Ammon's horn (tissue), 1 donor: ENCODE data around the gene PLEKHA4.
A peak's percentile ranks its signal among the peaks of the same experiment; 100 is the strongest.
"Not testable (repeated sequence)": the region's sequence is repeated elsewhere in the genome, so short reads cannot be mapped to it uniquely, and the experiment has no call there.

Experiments
- DNase-seq: peaks from one replicate; pipeline ENCODE4 v3.0.0-alpha.2; 2016; ENCODE audit warnings: low spot score

The PLEKHA4 gene

DNA sequence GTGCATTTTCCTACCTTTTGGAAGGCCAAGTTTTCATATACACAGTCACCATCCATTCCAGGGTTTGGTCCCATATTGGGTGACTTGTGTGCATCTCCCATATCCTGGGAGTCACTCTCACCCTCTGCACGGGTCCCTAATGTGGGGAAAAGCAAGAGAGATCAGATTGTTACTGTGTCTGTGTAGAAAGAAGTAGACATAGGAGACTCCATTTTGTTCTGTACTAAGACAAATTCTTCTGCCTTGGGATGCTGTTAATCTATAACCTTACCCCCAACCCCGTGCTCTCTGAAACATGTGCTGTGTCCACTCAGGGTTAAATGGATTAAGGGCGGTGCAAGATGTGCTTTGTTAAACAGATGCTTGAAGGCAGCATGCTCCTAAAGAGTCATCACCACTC lies 21.1 kb upstream of the PLEKHA4 start:
- not testable (repeated sequence) for DNase-seq

- no peak for DNase-seq
Measured at GRCh38 chr19:48887861-48888612, 19.6 kb upstream of the PLEKHA4 start.

DNA sequence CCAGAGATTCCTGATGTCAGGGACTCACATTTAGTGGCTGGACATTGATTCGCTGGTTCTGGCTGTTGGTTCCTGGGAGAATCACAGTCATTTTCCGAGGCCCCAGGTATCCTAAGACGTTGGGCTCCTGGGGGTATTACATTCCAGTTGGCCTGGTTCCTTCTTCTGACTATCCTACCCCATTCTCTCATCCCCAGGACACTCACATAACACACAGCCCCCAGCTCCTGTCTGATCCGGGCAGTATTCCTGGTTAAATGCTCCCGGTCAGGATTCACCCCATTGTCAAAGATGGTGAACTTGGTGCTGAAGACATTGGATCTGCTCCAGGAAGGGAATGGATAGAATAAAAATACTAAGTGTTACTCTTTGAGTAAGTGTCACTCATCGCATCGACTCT lies 15.3 kb upstream of the PLEKHA4 start:
- DNase-seq: no peak

DNA sequence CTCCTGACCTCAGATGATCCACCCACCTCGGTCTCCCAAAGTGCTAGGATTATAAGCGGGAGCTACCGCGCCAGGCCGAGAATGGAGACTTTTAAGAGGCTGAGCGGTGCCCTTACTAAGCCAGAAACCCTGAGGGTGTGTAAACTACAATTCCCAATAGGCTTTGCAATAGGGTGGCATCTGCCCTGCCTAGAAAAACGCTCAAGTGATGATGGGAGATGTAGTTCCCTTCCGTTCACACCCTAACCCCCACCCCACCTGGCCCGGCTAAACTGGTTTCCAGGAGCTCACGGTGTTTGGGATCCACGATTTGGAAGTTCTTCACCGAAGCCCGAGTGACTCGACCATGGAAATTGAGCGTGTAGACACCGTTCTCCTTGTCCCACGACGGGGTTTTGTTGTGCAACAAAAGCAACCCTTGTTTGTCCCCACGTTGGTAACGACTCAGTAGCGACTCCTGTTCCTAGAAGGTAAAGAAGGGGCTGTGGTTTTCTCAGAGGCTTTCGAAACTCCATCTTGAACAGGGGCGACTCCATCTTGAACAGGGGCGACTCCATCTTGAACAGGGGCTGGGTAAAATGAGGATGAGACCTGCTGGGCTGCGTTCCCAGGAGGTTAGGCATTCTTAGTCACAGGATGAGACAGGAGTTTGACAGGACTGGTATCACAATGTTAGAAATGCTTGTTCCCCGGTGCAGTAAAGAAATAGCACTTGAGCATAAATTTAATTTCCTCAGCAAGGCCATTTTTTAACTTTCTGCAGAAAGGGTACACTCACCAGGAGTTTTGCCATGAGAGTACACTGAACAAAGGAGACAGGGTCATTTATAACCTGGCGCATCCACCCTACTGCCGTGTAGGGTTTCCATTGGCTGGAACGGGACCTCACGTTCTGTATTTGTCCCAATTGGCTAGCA lies 13.6 kb upstream of the PLEKHA4 start:
- peak; percentile 49 for DNase-seq

DNA sequence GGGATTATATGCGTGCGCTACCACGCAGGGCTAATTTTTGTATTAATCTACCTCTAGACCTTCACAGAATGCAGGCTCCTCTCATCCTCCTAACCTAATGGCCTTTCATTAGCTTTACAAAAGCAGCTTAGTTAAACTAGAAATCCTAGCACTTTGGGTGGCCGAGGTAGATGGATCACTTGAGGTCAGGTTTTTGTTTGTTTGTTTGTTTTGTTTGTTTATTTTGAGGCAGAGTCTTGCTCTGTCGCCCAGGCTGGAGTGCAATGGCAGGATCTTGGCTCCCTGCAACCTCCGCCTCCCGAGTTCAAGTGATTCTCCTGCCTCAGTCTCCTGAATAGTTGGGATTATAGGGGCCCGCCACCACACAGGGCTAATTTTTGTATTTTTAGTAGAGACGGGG lies 11.3 kb upstream of the PLEKHA4 start:
- not testable (repeated sequence) for DNase-seq

GRCh38 chr19:48879025-48879637 lies 10.7 kb upstream of the PLEKHA4 start:
- DNase-seq: no peak

- no peak for DNase-seq
Measured at GRCh38 chr19:48878196-48879024, 10.0 kb upstream of the PLEKHA4 start.

DNA sequence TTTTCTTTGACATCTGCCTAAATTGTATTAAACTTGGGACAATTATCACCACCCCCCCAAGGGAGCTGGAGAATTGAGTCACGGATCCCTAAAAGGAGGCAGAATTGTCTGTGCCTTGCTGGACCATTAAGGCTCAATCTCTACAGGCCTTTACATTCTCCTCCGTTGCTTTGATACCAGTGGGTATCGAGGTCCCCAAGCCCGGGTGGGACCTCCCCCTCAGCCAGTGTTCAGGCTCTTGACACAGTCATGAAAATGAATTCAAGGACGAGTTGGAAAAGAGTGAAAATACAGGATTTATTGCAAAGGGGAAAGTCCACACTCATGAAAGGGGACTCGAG lies 9.4 kb upstream of the PLEKHA4 start:
- DNase-seq: no peak

DNA sequence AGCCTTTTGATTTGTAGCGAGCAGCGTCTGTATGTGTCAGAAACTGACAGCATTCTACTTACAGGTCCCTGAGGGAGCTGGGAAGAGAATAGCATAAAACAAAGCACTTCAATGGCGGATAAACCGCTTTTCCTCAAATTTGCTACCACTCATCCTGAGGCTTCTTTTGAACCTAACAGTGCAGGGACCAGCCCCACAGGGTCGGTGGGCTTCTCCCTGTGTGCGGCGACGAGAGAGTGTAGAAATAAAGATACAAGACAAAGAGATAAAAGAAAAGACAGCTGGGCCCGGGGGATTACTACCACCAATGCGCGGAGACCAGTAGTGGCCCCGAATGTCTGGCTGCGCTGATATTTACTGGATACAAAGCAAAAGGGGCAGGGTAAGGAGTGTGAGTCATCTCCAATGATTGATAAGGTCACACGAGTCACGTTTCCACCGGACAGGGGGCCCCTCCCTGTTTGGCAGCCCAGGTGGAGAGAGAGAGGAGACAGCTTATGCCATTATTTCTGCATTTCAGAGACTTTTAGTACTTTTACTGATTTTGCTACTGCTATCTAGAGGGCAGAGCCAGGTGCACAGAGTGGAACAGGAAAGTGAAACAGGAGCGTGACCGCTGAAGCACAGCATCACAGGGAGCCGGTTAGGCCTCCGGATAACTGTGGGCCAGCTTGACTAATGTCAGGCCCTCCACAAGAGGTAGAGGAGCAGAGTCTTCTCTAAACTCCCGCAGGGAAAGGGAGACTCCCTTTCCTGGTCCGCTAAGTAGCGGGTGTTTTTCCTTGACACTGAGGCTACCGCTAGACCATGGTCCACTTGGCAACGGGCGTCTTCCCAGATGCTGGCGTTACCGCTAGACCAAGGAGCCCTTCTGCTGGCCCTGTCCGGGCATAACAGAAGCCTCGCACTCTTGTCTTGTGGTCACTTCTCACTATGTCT lies 7.9 kb upstream of the PLEKHA4 start:
- DNase-seq: not testable (repeated sequence)

DNA sequence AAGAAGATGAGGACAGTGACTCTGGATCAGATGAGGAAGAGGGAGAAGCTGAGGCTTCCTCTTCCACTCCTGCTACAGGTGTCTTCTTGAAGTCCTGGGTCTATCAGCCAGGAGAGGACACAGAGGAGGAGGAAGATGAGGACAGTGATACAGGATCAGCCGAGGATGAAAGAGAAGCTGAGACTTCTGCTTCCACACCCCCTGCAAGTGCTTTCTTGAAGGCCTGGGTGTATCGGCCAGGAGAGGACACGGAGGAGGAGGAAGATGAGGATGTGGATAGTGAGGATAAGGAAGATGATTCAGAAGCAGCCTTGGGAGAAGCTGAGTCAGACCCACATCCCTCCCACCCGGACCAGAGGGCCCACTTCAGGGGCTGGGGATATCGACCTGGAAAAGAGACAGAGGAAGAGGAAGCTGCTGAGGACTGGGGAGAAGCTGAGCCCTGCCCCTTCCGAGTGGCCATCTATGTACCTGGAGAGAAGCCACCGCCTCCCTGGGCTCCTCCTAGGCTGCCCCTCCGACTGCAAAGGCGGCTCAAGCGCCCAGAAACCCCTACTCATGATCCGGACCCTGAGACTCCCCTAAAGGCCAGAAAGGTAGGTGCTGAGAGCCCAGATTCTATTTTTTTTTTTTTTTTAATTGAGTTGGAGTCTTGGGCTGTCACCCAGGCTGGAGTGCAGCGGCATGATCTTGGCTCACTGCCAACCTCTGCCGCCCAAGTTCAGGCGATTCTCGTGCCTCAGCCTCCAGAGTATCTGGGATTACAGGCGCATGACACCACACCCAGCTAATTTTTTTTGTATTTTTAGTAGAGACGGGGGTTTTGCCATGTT lies 6.1 kb upstream of the PLEKHA4 start:
- peak; percentile 35 for DNase-seq

- DNase-seq: no peak
Measured at GRCh38 chr19:48873476-48874302, 5.3 kb upstream of the PLEKHA4 start.

GRCh38 chr19:48872884-48873475 lies 4.6 kb upstream of the PLEKHA4 start:
- peak; percentile 69 for DNase-seq

- DNase-seq: peak; percentile 99
Measured at GRCh38 chr19:48872182-48872883, 3.9 kb upstream of the PLEKHA4 start, which contains the start of gene PPP1R15A. TSS of gene PPP1R15A (plus strand) at chr19:48872421. CDS start at chr19:48873234, 813 bp downstream.

DNA sequence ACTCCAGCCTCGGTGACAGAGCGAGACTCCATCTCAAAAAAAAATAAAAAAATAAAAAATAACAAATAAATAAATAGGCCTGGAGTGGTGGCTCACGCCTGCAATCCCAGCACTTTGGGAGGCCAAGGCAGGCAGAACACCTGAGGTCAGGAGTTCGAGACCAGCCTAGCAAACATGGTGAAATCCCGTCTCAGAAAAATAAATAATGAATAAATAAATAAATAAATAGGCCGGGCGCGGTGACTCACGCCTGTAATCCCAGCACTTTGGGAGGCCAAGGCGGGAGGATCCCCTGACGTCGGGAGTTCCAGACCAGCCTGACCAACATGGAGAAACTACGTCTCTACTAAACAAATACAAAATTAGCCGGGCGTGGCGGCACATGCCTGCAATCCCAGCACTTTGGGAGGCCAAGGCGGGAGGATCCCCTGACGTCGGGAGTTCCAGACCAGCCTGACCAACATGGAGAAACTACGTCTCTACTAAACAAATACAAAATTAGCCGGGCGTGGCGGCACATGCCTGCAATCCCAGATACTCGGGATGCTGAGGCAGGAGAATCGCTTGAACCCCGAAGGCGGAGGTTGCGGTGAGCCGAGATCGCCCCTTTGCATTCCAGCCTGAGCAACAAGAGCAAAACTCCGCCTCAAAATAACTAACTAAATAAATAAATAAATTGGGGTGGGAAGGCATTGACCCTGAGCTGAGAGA lies 3.2 kb upstream of the PLEKHA4 start:
- not testable (repeated sequence) for DNase-seq

- DNase-seq: no peak
Measured at GRCh38 chr19:48870048-48870447, 1.6 kb upstream of the PLEKHA4 start.

DNA sequence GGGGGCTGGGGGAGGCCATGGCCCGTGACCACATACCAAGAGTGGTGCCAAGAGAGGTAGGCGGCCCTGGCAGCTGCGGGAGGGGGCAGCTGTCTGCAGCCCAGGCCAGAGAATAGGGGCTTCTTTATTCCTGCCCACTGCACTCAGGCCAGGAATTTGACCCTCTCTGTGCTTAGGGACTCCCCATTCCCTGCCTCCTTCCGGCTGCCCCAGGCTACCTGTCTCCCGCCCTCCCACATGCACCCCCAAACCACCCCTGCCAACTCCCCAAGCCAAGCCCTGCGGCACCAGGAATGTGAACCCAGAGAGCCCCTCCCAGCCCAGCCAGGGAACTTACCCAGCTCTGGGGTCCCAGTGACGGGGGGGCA lies 687 bp downstream of the PLEKHA4 start:
- DNase-seq: no peak

DNA sequence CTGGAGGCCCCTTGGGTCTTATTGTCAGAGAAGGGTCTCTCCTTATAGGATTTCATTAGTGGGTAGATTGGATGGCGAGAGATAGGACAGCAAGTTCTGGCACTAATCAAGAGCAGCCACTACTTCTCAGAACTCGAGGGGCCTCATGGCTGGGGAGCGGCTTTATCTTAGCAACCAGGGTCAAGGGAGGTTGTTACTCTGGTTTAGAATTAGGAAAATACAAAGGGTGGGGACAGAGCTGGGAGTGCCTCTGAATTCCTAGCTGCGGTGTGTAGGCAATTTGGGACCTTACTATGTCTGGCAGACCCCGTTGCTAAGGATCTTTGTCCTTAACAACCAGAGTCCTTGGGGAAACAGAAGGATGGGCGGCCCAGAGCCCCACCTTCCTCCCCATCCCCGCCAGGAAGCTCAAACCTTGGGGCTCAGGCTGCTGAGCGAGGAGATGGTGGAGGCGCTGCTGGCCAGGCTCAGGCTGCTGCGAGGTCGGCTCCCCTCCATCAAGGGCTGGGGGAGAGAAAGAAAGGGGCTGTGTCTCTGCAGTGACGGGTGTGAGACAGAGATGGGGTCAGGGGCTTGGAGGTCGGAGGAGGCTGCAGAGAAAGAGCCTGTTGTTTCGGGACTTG lies 1.2 kb downstream of the PLEKHA4 start:
- DNase-seq: no peak
